IMR-90 (cell line): ENCODE data around the gene MAP3K3.

Experiments used
- BHLHE40 ChIP-seq: fragments of 150-350 bp; IDR thresholded peaks from 2 replicates; pipeline ENCODE4 v1.6.1; 2016; ENCODE audit warnings: mild to moderate bottlenecking, low read depth, low read length
- CTCF ChIP-seq: conservative IDR thresholded peaks from 2 replicates; pipeline ENCODE4 v1.5.1; 2012; ENCODE audit warnings: mild to moderate bottlenecking, low read depth, low read length, improper control_type of control experiment
- POLR2A ChIP-seq: IDR thresholded peaks from 2 replicates; pipeline ENCODE4 v1.6.1; 2012; ENCODE audit warnings: mild to moderate bottlenecking, low read depth, low read length
- RAD21 ChIP-seq: IDR thresholded peaks from 2 replicates; pipeline ENCODE4 v1.6.1; 2012; ENCODE audit warnings: low read length, improper control_type of control experiment
- SMC3 ChIP-seq: fragments of 150-350 bp; IDR thresholded peaks from 2 replicates; pipeline ENCODE4 v1.6.1; 2016; ENCODE audit warnings: low read depth, mild to moderate bottlenecking, antibody characterized with exemption, low read length, moderate library complexity
- TF ChIP-seq, protein P1 (sequence below): fragments of 150-350 bp; IDR thresholded peaks from 2 replicates; pipeline ENCODE4 v1.6.1; 2016; ENCODE audit warnings: low read depth, mild to moderate bottlenecking, low read length, moderate library complexity, borderline replicate concordance

- TF ChIP-seq, protein P1, sequence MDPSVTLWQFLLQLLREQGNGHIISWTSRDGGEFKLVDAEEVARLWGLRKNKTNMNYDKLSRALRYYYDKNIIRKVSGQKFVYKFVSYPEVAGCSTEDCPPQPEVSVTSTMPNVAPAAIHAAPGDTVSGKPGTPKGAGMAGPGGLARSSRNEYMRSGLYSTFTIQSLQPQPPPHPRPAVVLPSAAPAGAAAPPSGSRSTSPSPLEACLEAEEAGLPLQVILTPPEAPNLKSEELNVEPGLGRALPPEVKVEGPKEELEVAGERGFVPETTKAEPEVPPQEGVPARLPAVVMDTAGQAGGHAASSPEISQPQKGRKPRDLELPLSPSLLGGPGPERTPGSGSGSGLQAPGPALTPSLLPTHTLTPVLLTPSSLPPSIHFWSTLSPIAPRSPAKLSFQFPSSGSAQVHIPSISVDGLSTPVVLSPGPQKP: no peak
- TF ChIP-seq POLR2A (no peak), CTCF (no peak), RAD21 (no peak), BHLHE40 (no peak), SMC3 (no peak)
Observed at GRCh38 chr17:63592797-63593196, 29.4 kb upstream of the MAP3K3 start.
